Keratinocyte (primary cell): ENCODE measurements around the gene KLRC4. TPM values are rescaled to one million over a fixed set of nuclear protein-coding genes. Genes with fewer than 3 reads are reported as not detected.

Experiments used
- DNase-seq: peaks from one replicate; pipeline ENCODE4 v3.0.0-alpha.2; 2011; ENCODE audit warnings: low read depth, missing footprints, low spot score
- FAIRE-seq: peaks from 2 replicates; lab custom pipeline; 2011; peaks lifted over from hg19 to GRCh38; lab: Jason Lieb, UNC
- H2AFZ ChIP-seq: 2 replicates; pipeline ENCODE4 v1.6.0; 2012; ENCODE audit warnings: low read length, control low read depth, inconsistent platforms; ENCODE audit not compliant: control insufficient read depth
- H3K27ac ChIP-seq: 2 replicates; pipeline ENCODE4 v1.5.1; 2011; ENCODE audit warnings: low read length; ENCODE audit not compliant: control insufficient read depth, insufficient read depth
- H3K27me3 ChIP-seq: 3 replicates; pipeline ENCODE4 v1.6.0; 2011; ENCODE audit warnings: low read length; ENCODE audit not compliant: control insufficient read depth, insufficient read depth; ENCODE audit errors: extremely low read depth
- H3K36me3 ChIP-seq, 2 experiments: 2 replicates in 1 of 2; 3 replicates in 1 of 2; pipeline ENCODE4 v1.5.1; 2011; ENCODE audit warnings: low read length in 2 of 2, mild to moderate bottlenecking in 1 of 2; ENCODE audit not compliant: control insufficient read depth in 2 of 2, insufficient read depth in 2 of 2; ENCODE audit errors: extremely low read depth in 1 of 2
- H3K4me1 ChIP-seq: 3 replicates; pipeline ENCODE4 v1.5.1; 2011; ENCODE audit warnings: low read length; ENCODE audit not compliant: control insufficient read depth, insufficient read depth; ENCODE audit errors: extremely low read depth
- H3K4me2 ChIP-seq: 3 replicates; pipeline ENCODE4 v1.6.0; 2011; ENCODE audit warnings: low read depth, low read length; ENCODE audit not compliant: control insufficient read depth, insufficient read depth; ENCODE audit errors: extremely low read depth
- H3K4me3 ChIP-seq, 3 experiments: fragments of 200-600 bp in 1 of 3; sonication (generic) in 1 of 3; 2 replicates in 2 of 3; 3 replicates in 1 of 3; pipeline ENCODE4 v1.5.1; 2011 to 2016; ENCODE audit warnings: low read length in 3 of 3, mild to moderate bottlenecking in 3 of 3, control low read depth in 2 of 3, inconsistent platforms in 1 of 3, low read depth in 1 of 3, mixed read lengths in 1 of 3, mixed run types in 1 of 3, moderate library complexity in 1 of 3; ENCODE audit not compliant: control insufficient read depth in 2 of 3, insufficient read depth in 2 of 3; ENCODE audit errors: extremely low read depth in 1 of 3
- H3K79me2 ChIP-seq: 2 replicates; pipeline ENCODE4 v1.6.0; 2012; ENCODE audit warnings: low read length; ENCODE audit not compliant: control insufficient read depth, insufficient read depth
- H3K9ac ChIP-seq: 3 replicates; pipeline ENCODE4 v1.6.0; 2011; ENCODE audit warnings: low read length; ENCODE audit not compliant: control insufficient read depth, insufficient read depth; ENCODE audit errors: extremely low read depth
- H3K9me1 ChIP-seq: 3 replicates; pipeline ENCODE4 v1.6.0; 2011; ENCODE audit warnings: low read length; ENCODE audit not compliant: control insufficient read depth, insufficient read depth; ENCODE audit errors: extremely low read depth
- H3K9me3 ChIP-seq: 2 replicates; pipeline ENCODE4 v1.5.1; 2012; ENCODE audit warnings: low read depth, low read length; ENCODE audit not compliant: control insufficient read depth
- H4K20me1 ChIP-seq: 3 replicates; pipeline ENCODE4 v1.6.0; 2011; ENCODE audit warnings: low read length; ENCODE audit not compliant: control insufficient read depth, insufficient read depth; ENCODE audit errors: extremely low read depth
- CTCF ChIP-seq, 3 experiments: IDR thresholded peaks in 1 of 3; conservative IDR thresholded peaks in 1 of 3; optimal IDR thresholded peaks in 1 of 3; 2 replicates in 2 of 3; 3 replicates in 1 of 3; pipeline versions ENCODE3 to v1.5.1; 2011; ENCODE audit warnings: low read length in 3 of 3, mild to moderate bottlenecking in 3 of 3, moderate library complexity in 2 of 3, control low read depth in 1 of 3, inconsistent platforms in 1 of 3; ENCODE audit not compliant: insufficient read depth in 2 of 3; ENCODE audit errors: extremely low read depth in 1 of 3
- EZH2 ChIP-seq: IDR thresholded peaks from one replicate; pipeline ENCODE4 v1.6.1; 2012; ENCODE audit warnings: inconsistent platforms, mild to moderate bottlenecking, low read length, moderate library complexity
- dilution Hi-C: fragments of 300-500 bp; cut with MboI; formaldehyde crosslinking; loops from one replicate; pipeline ENCODE4 v1.7.0; 2020; ENCODE audit warnings: low sequenced_read_pairs; ENCODE audit not compliant: extremely low pct_ligation_motif_present
- polyA plus RNA-seq, 5 experiments: library from polyadenylated mRNA; depleted of rRNA in 3 of 5; stranded (reverse) in 3 of 5; stranded (forward) in 1 of 5; unstranded in 1 of 5; fragments of >200 nt; gene quantifications; 1 replicate in 1 of 5; 2 replicates in 3 of 5; 3 replicates in 1 of 5; pipeline versions ENCODE4 v1.2.1 to v1.2.3, GENCODE V29; 2011 to 2012; ENCODE audit warnings: missing spikeins in 2 of 5, low read depth in 1 of 5, low replicate concordance in 1 of 5

Gene KLRC4
- polyA plus RNA-seq, 1 donor (not counting 4 experiments of a cell fraction or from before 2014, with no cell fraction given) = not detected

GRCh38 chr12:10362325-10362724, 47.2 kb downstream of the KLRC4 start:
- H3K36me3 ChIP-seq = no peaks in the 10 kb centered on the region
- peaks cover 44% of the 10 kb centered on the region for H3K4me1 ChIP-seq
- H2AFZ ChIP-seq = peak overlapping the region; percentile 42
- DNase-seq = no peak
- H3K4me2 ChIP-seq = peak overlapping the region; percentile 90
- peak overlapping the region; percentile 67 to 81 (median 80) for H3K4me3 ChIP-seq
- no peak for FAIRE-seq
- peaks cover 18% of the 10 kb centered on the region for H3K79me2 ChIP-seq
- TF ChIP-seq CTCF (optimal IDR thresholded peaks at IDR 0.05 in 1 of 3, IDR thresholded peaks at IDR 0.05 in 1 of 3, conservative IDR thresholded peaks at IDR 0.05 in 1 of 3; ENCODE audit: extremely low read depth in 1 of 3, insufficient read depth in 2 of 3, low read length in 3 of 3) = no peak
- TF ChIP-seq EZH2 = no peak
- no peaks in the 10 kb centered on the region for H3K9me3 ChIP-seq
- peak overlapping the region; percentile 86 for H3K9ac ChIP-seq
- H3K9me1 ChIP-seq = no peaks in the 10 kb centered on the region
- H4K20me1 ChIP-seq = no peaks in the 10 kb centered on the region
- H3K27ac ChIP-seq = peak overlapping the region; percentile 91
- dilution Hi-C loops = no loop called here
- no peaks in the 10 kb centered on the region for H3K27me3 ChIP-seq

- peak overlapping the region; percentile 45 for H3K9ac ChIP-seq
- FAIRE-seq = no peak
Observed at GRCh38 chr12:10361622-10362021, 47.9 kb downstream of the KLRC4 start.

More at GRCh38 chr12:10361622-10362021, 47.9 kb downstream of the KLRC4 start:
- H3K9me1 ChIP-seq = no peaks in the 10 kb centered on the region
- H3K9me3 ChIP-seq = no peaks in the 10 kb centered on the region
- peaks cover 15% of the 10 kb centered on the region for H3K79me2 ChIP-seq
- peak overlapping the region; percentile 90 for H3K4me2 ChIP-seq
- H3K27me3 ChIP-seq = no peaks in the 10 kb centered on the region
- H3K36me3 ChIP-seq = no peaks in the 10 kb centered on the region
- dilution Hi-C loops = no loop called here
- no peak for TF ChIP-seq EZH2
- no peak for TF ChIP-seq CTCF (optimal IDR thresholded peaks at IDR 0.05 in 1 of 3, IDR thresholded peaks at IDR 0.05 in 1 of 3, conservative IDR thresholded peaks at IDR 0.05 in 1 of 3; ENCODE audit: extremely low read depth in 1 of 3, insufficient read depth in 2 of 3, low read length in 3 of 3)
- no peaks in the 10 kb centered on the region for H4K20me1 ChIP-seq
- peak overlapping the region; percentile 91 for H3K27ac ChIP-seq
- H3K4me3 ChIP-seq = peak overlapping the region in 2 of 3 experiments; percentile 34 to 81
- H3K4me1 ChIP-seq = peaks cover 44% of the 10 kb centered on the region
- no peak for DNase-seq
- H2AFZ ChIP-seq = peak overlapping the region; percentile 66
